ENCODE data around the gene CD59. TPM values are rescaled to one million over a fixed set of nuclear protein-coding genes. Genes with fewer than 3 reads are reported as not detected.

CD59 gene
- polyA plus RNA-seq, 3 donors = 3.7 to 34.9 (median 21.1) TPM

DNA sequence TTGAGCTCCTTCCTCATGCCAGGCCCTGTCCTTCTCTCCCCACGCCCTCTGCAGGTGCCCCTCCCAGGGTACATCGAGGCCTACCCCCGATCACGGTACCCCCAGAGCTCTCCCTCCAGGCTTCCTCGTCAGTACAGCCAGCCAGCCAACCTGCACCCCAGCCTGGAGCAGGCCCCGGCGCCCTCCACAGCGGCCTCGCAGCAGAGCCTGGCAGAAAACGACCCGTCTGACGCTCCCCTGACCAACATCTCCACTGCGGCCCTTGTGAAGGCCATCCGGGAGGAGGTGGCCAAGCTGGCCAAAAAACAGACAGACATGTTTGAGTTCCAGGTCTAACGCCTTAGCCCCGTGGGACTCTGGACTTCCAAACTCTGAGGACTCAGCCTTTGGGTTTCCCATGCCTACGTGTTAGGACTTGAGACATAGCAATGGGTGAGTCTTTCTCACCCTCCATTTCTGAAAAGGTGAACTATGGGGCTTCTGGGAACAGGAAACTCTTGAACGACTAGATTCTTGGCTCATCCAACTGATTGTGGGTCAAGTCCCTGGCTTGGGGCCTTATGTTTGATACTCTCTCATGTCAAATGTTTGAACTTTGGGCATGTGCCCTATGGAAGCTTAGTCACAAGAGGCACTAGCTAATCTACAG is 68.3 kb downstream of the CD59 start:
- TF ChIP-seq, protein P1, sequence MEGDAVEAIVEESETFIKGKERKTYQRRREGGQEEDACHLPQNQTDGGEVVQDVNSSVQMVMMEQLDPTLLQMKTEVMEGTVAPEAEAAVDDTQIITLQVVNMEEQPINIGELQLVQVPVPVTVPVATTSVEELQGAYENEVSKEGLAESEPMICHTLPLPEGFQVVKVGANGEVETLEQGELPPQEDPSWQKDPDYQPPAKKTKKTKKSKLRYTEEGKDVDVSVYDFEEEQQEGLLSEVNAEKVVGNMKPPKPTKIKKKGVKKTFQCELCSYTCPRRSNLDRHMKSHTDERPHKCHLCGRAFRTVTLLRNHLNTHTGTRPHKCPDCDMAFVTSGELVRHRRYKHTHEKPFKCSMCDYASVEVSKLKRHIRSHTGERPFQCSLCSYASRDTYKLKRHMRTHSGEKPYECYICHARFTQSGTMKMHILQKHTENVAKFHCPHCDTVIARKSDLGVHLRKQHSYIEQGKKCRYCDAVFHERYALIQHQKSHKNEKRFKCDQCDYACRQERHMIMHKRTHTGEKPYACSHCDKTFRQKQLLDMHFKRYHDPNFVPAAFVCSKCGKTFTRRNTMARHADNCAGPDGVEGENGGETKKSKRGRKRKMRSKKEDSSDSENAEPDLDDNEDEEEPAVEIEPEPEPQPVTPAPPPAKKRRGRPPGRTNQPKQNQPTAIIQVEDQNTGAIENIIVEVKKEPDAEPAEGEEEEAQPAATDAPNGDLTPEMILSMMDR (IDR thresholded peaks at IDR 0.05) = no peak
- Histone ChIP-seq H2AFZ (ENCODE audit: insufficient read depth, low read depth, low read length, poor library complexity, severe bottlenecking) (no peak overlapping the region), H3K27ac (ENCODE audit: low read depth in 1 of 2, low read length in 2 of 2) (no peak overlapping the region), H3K4me3 (replicated peaks in 1 of 3; ENCODE audit: low read depth in 2 of 3, low read length in 3 of 3) (no peak overlapping the region), H3K27me3 (ENCODE audit: control insufficient read depth in 2 of 2, insufficient read depth in 2 of 2, low read length in 2 of 2) (no peaks in the 10 kb centered on the region), H3K79me2 (ENCODE audit: insufficient read depth, low read length) (no peaks in the 10 kb centered on the region), H4K20me1 (ENCODE audit: insufficient read depth, low read length) (no peaks in the 10 kb centered on the region), H3K9me3 (replicated peaks in 1 of 2; ENCODE audit: control insufficient read depth in 1 of 2, insufficient read depth in 1 of 2, low read length in 2 of 2) (no peaks in the 10 kb centered on the region), H3K4me1 (ENCODE audit: control insufficient read depth in 1 of 2, insufficient read depth in 2 of 2, low read length in 2 of 2) (no peaks in the 10 kb centered on the region), H3K9ac (ENCODE audit: insufficient read depth, low read length, poor library complexity, severe bottlenecking) (no peak overlapping the region), H3K36me3 (replicated peaks in 1 of 2; ENCODE audit: control insufficient read depth in 1 of 2, insufficient read depth in 2 of 2, low read length in 2 of 2) (no peaks in the 10 kb centered on the region), H3K4me2 (replicated peaks; ENCODE audit: extremely low read depth, low read length, poor library complexity, severe bottlenecking) (no peak overlapping the region)
- WGBS (ENCODE audit: insufficient coverage) = 96% methylated on average over 17 of the region's 18 CpGs
- Mint-ChIP-seq H3K27ac (no peak overlapping the region), H3K4me3 (no peak overlapping the region), H3K4me1 (no peaks in the 10 kb centered on the region), H3K36me3 (no peaks in the 10 kb centered on the region), H3K9me3 (peaks cover 0 to 3% (median 0%) of the 10 kb centered on the region in 7 donors), H3K27me3 (ENCODE audit: low read depth in 3 of 3) (peaks cover 3 to 11% (median 9%) of the 10 kb centered on the region in 3 donors)
- intact Hi-C loops (cut with micrococcal nuclease) = no loop called here
- DNase-seq = no peak

DNA sequence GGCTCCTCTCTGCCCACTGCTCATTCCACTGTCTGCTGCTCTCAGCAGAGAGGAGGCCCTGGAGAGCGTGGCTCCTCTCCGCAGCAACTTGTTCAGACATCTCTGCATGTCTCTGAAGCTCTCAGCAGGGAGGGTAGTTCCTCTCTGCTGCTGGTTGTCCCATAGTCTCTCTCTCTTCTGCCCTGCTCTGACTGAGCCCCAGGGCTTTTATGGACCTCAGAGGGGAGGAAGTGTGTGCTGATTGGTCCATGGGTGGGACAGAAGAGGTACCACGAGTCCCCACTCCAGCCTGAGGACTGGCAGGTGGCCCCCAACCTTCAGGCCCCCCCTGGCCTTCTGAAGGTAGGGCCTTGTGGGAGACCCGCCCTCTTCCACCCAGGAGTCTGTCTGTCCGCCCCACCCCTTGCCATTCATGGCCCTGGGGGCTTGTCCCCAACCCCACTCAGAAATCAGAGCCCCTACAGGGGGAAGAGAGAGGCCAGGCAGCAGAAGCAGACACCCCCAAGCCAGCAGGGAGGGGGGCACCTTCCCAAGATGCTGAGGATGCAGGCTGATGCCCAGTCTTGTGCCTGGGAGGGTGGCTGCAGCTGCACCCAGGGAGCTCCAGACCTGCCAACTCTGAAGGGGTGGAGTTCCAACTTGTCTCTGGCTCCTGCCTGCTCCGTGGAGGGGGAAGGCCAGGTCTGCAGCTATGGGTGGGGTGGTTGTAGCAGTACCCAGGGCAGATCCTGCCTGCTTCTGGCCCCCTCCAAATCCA is 70.7 kb downstream of the CD59 start:
- Mint-ChIP-seq H3K9me3 (no peaks in the 10 kb centered on the region), H3K27me3 (ENCODE audit: low read depth in 3 of 3) (peaks cover 2 to 9% (median 5%) of the 10 kb centered on the region in 3 donors), H3K27ac (peak overlapping the region in 1 of 7 donors; percentile 8), H3K4me3 (no peak overlapping the region), H3K36me3 (no peaks in the 10 kb centered on the region), H3K4me1 (no peaks in the 10 kb centered on the region)
- Histone ChIP-seq H2AFZ (ENCODE audit: insufficient read depth, low read depth, low read length, poor library complexity, severe bottlenecking) (no peak overlapping the region), H3K4me2 (replicated peaks; ENCODE audit: extremely low read depth, low read length, poor library complexity, severe bottlenecking) (no peak overlapping the region), H3K27me3 (ENCODE audit: control insufficient read depth in 2 of 2, insufficient read depth in 2 of 2, low read length in 2 of 2) (no peaks in the 10 kb centered on the region), H3K9ac (ENCODE audit: insufficient read depth, low read length, poor library complexity, severe bottlenecking) (no peak overlapping the region), H3K27ac (ENCODE audit: low read depth in 1 of 2, low read length in 2 of 2) (no peak overlapping the region), H4K20me1 (ENCODE audit: insufficient read depth, low read length) (no peaks in the 10 kb centered on the region), H3K9me3 (replicated peaks in 1 of 2; ENCODE audit: control insufficient read depth in 1 of 2, insufficient read depth in 1 of 2, low read length in 2 of 2) (no peaks in the 10 kb centered on the region), H3K4me1 (ENCODE audit: control insufficient read depth in 1 of 2, insufficient read depth in 2 of 2, low read length in 2 of 2) (no peaks in the 10 kb centered on the region), H3K4me3 (replicated peaks in 1 of 3; ENCODE audit: low read depth in 2 of 3, low read length in 3 of 3) (no peak overlapping the region), H3K79me2 (ENCODE audit: insufficient read depth, low read length) (no peaks in the 10 kb centered on the region), H3K36me3 (replicated peaks in 1 of 2; ENCODE audit: control insufficient read depth in 1 of 2, insufficient read depth in 2 of 2, low read length in 2 of 2) (no peaks in the 10 kb centered on the region)
- TF ChIP-seq, protein P1 (IDR thresholded peaks at IDR 0.05) = no peak
- no peak for DNase-seq
- intact Hi-C loops (cut with micrococcal nuclease) = no loop called here
- 87% methylated on average over 6 of the region's 6 CpGs for WGBS (ENCODE audit: insufficient coverage)

Measured in CD14-positive monocyte (primary cell).